ENCODE results near the gene ASB8.

ASB8 gene

GRCh38 chr12:48183091-48183875 is 26.0 kb upstream of the ASB8 start, which contains the start of gene CCDC184:
Gene CCDC184 (plus strand): TSS chr12:48183644. CDS start chr12:48184123, 479 bp downstream.
- TF ChIP-seq CTCF (conservative IDR thresholded peaks at IDR 0.05; ENCODE audit: control insufficient read depth, insufficient read depth, low read depth, low read length), result peak; percentile 19
- DNase-seq (ENCODE audit: low read depth), result peak; percentile 71
- peak within 1 kb of the TSS; percentile 81 for H3K4me3 ChIP-seq (ENCODE audit: control insufficient read depth, low read depth, low read length)

GRCh38 chr12:48182631-48183030 is 25.3 kb upstream of the ASB8 start:
- H3K4me3 ChIP-seq (ENCODE audit: control insufficient read depth, low read depth, low read length), result peak overlapping the region; percentile 81
- DNase-seq (ENCODE audit: low read depth), result no peak
- TF ChIP-seq CTCF (conservative IDR thresholded peaks at IDR 0.05; ENCODE audit: control insufficient read depth, insufficient read depth, low read depth, low read length), result no peak

- no peak overlapping the region for H3K4me3 ChIP-seq (ENCODE audit: control insufficient read depth, low read depth, low read length)
- no peak for DNase-seq (ENCODE audit: low read depth)
Measured at GRCh38 chr12:48180857-48181495, 23.7 kb upstream of the ASB8 start.

GRCh38 chr12:48180424-48180823 is 23.1 kb upstream of the ASB8 start:
- TF ChIP-seq CTCF (conservative IDR thresholded peaks at IDR 0.05; ENCODE audit: control insufficient read depth, insufficient read depth, low read depth, low read length), result no peak
- no peak overlapping the region for H3K4me3 ChIP-seq (ENCODE audit: control insufficient read depth, low read depth, low read length)
- DNase-seq (ENCODE audit: low read depth), result no peak

More at GRCh38 chr12:48180857-48181495, 23.7 kb upstream of the ASB8 start:
- no peak for TF ChIP-seq CTCF (conservative IDR thresholded peaks at IDR 0.05; ENCODE audit: control insufficient read depth, insufficient read depth, low read depth, low read length)

GRCh38 chr12:48179466-48179865 is 22.2 kb upstream of the ASB8 start:
- H3K4me3 ChIP-seq (ENCODE audit: control insufficient read depth, low read depth, low read length), result no peak overlapping the region
- DNase-seq (ENCODE audit: low read depth), result no peak
- no peak for TF ChIP-seq CTCF (conservative IDR thresholded peaks at IDR 0.05; ENCODE audit: control insufficient read depth, insufficient read depth, low read depth, low read length)

GRCh38 chr12:48177982-48178381 is 20.7 kb upstream of the ASB8 start:
- TF ChIP-seq CTCF (conservative IDR thresholded peaks at IDR 0.05; ENCODE audit: control insufficient read depth, insufficient read depth, low read depth, low read length), result no peak
- no peak overlapping the region for H3K4me3 ChIP-seq (ENCODE audit: control insufficient read depth, low read depth, low read length)
- DNase-seq (ENCODE audit: low read depth), result no peak
